ENCODE data around the gene FIGN.
A peak's percentile ranks its signal among the peaks of the same experiment; 100 is the strongest.

The FIGN gene

GRCh38 chr2:163735685-163736432 is at the start of gene FIGN:
Gene FIGN, minus strand, starts transcription at chr2:163736008. Its CDS starts 1,081 bp downstream, at chr2:163734927.
- peak within 1 kb of the TSS; percentile 49 for H3K4me3 Mint-ChIP-seq
- H3K27me3 Mint-ChIP-seq (ENCODE audit: low read depth), result peaks cover 42% of the 10 kb centered on the region
- H3K9me3 Mint-ChIP-seq, result no peaks in the 10 kb centered on the region
- H3K27ac Mint-ChIP-seq, result peak within 1 kb of the TSS; percentile 62
- H3K36me3 Mint-ChIP-seq (ENCODE audit: low read depth), result peaks cover 3% of the 10 kb centered on the region
- peaks cover 3% of the 10 kb centered on the region for H3K4me1 Mint-ChIP-seq (ENCODE audit: low read depth)

GRCh38 chr2:163785162-163785561 is 49.4 kb upstream of the FIGN start:
- Mint-ChIP-seq H3K4me1 (ENCODE audit: low read depth) (no peaks in the 10 kb centered on the region), H3K27me3 (ENCODE audit: low read depth) (no peaks in the 10 kb centered on the region), H3K27ac (no peak overlapping the region), H3K4me3 (no peak overlapping the region), H3K9me3 (peaks cover 10% of the 10 kb centered on the region), H3K36me3 (ENCODE audit: low read depth) (no peaks in the 10 kb centered on the region)

GRCh38 chr2:163779970-163780597 is 44.3 kb upstream of the FIGN start:
- Mint-ChIP-seq H3K4me1 (ENCODE audit: low read depth) (no peaks in the 10 kb centered on the region), H3K36me3 (ENCODE audit: low read depth) (no peaks in the 10 kb centered on the region), H3K27me3 (ENCODE audit: low read depth) (no peaks in the 10 kb centered on the region), H3K27ac (no peak overlapping the region), H3K4me3 (no peak overlapping the region), H3K9me3 (peaks cover 10% of the 10 kb centered on the region)

GRCh38 chr2:163778045-163778781 is 42.4 kb upstream of the FIGN start:
- H3K27me3 Mint-ChIP-seq (ENCODE audit: low read depth), result no peaks in the 10 kb centered on the region
- peaks cover 10% of the 10 kb centered on the region for H3K9me3 Mint-ChIP-seq
- no peaks in the 10 kb centered on the region for H3K4me1 Mint-ChIP-seq (ENCODE audit: low read depth)
- no peak overlapping the region for H3K27ac Mint-ChIP-seq
- no peaks in the 10 kb centered on the region for H3K36me3 Mint-ChIP-seq (ENCODE audit: low read depth)
- H3K4me3 Mint-ChIP-seq, result no peak overlapping the region

GRCh38 chr2:163775304-163775703 is 39.5 kb upstream of the FIGN start:
- no peak overlapping the region for H3K27ac Mint-ChIP-seq
- no peak overlapping the region for H3K4me3 Mint-ChIP-seq
- H3K27me3 Mint-ChIP-seq (ENCODE audit: low read depth), result no peaks in the 10 kb centered on the region
- H3K4me1 Mint-ChIP-seq (ENCODE audit: low read depth), result no peaks in the 10 kb centered on the region
- no peaks in the 10 kb centered on the region for H3K36me3 Mint-ChIP-seq (ENCODE audit: low read depth)
- H3K9me3 Mint-ChIP-seq, result peaks cover 10% of the 10 kb centered on the region

- Mint-ChIP-seq H3K9me3 (peaks cover 10% of the 10 kb centered on the region), H3K4me1 (ENCODE audit: low read depth) (no peaks in the 10 kb centered on the region), H3K27me3 (ENCODE audit: low read depth) (no peaks in the 10 kb centered on the region), H3K4me3 (no peak overlapping the region), H3K36me3 (ENCODE audit: low read depth) (no peaks in the 10 kb centered on the region), H3K27ac (no peak overlapping the region)
These were observed 39.1 kb upstream of the FIGN start for GRCh38 chr2:163774862-163775261.

- Mint-ChIP-seq H3K4me1 (ENCODE audit: low read depth) (no peaks in the 10 kb centered on the region), H3K36me3 (ENCODE audit: low read depth) (no peaks in the 10 kb centered on the region), H3K4me3 (no peak overlapping the region), H3K27me3 (ENCODE audit: low read depth) (no peaks in the 10 kb centered on the region), H3K27ac (no peak overlapping the region), H3K9me3 (peaks cover 9% of the 10 kb centered on the region)
These were observed 37.5 kb upstream of the FIGN start for GRCh38 chr2:163773276-163773675.

GRCh38 chr2:163771596-163771995 is 35.8 kb upstream of the FIGN start:
- Mint-ChIP-seq H3K27ac (no peak overlapping the region), H3K9me3 (no peaks in the 10 kb centered on the region), H3K27me3 (ENCODE audit: low read depth) (no peaks in the 10 kb centered on the region), H3K4me1 (ENCODE audit: low read depth) (no peaks in the 10 kb centered on the region), H3K36me3 (ENCODE audit: low read depth) (no peaks in the 10 kb centered on the region), H3K4me3 (no peak overlapping the region)

GRCh38 chr2:163768881-163769695 is 33.3 kb upstream of the FIGN start:
- no peak overlapping the region for H3K4me3 Mint-ChIP-seq
- H3K27me3 Mint-ChIP-seq (ENCODE audit: low read depth), result no peaks in the 10 kb centered on the region
- H3K9me3 Mint-ChIP-seq, result no peaks in the 10 kb centered on the region
- no peak overlapping the region for H3K27ac Mint-ChIP-seq
- H3K36me3 Mint-ChIP-seq (ENCODE audit: low read depth), result no peaks in the 10 kb centered on the region
- no peaks in the 10 kb centered on the region for H3K4me1 Mint-ChIP-seq (ENCODE audit: low read depth)

- H3K36me3 Mint-ChIP-seq (ENCODE audit: low read depth), result no peaks in the 10 kb centered on the region
- no peaks in the 10 kb centered on the region for H3K27me3 Mint-ChIP-seq (ENCODE audit: low read depth)
- no peak overlapping the region for H3K27ac Mint-ChIP-seq
- no peaks in the 10 kb centered on the region for H3K9me3 Mint-ChIP-seq
- H3K4me3 Mint-ChIP-seq, result no peak overlapping the region
- H3K4me1 Mint-ChIP-seq (ENCODE audit: low read depth), result no peaks in the 10 kb centered on the region
These were observed 31.3 kb upstream of the FIGN start for GRCh38 chr2:163767097-163767496.

GRCh38 chr2:163764566-163764965 is 28.8 kb upstream of the FIGN start:
- Mint-ChIP-seq H3K4me3 (no peak overlapping the region), H3K4me1 (ENCODE audit: low read depth) (no peaks in the 10 kb centered on the region), H3K9me3 (no peaks in the 10 kb centered on the region), H3K27me3 (ENCODE audit: low read depth) (no peaks in the 10 kb centered on the region), H3K36me3 (ENCODE audit: low read depth) (no peaks in the 10 kb centered on the region), H3K27ac (no peak overlapping the region)

- Mint-ChIP-seq H3K27ac (no peak overlapping the region), H3K27me3 (ENCODE audit: low read depth) (no peaks in the 10 kb centered on the region), H3K36me3 (ENCODE audit: low read depth) (no peaks in the 10 kb centered on the region), H3K4me3 (no peak overlapping the region), H3K9me3 (no peaks in the 10 kb centered on the region), H3K4me1 (ENCODE audit: low read depth) (no peaks in the 10 kb centered on the region)
These were observed 23.2 kb upstream of the FIGN start for GRCh38 chr2:163759013-163759412.

- Mint-ChIP-seq H3K27me3 (ENCODE audit: low read depth) (no peaks in the 10 kb centered on the region), H3K4me3 (no peak overlapping the region), H3K36me3 (ENCODE audit: low read depth) (no peaks in the 10 kb centered on the region), H3K27ac (no peak overlapping the region), H3K4me1 (ENCODE audit: low read depth) (no peaks in the 10 kb centered on the region), H3K9me3 (no peaks in the 10 kb centered on the region)
These were observed 22.0 kb upstream of the FIGN start for GRCh38 chr2:163757814-163758213.

- Mint-ChIP-seq H3K27me3 (ENCODE audit: low read depth) (no peaks in the 10 kb centered on the region), H3K27ac (no peak overlapping the region), H3K9me3 (no peaks in the 10 kb centered on the region), H3K4me3 (no peak overlapping the region), H3K4me1 (ENCODE audit: low read depth) (no peaks in the 10 kb centered on the region), H3K36me3 (ENCODE audit: low read depth) (no peaks in the 10 kb centered on the region)
These were observed 20.8 kb upstream of the FIGN start for GRCh38 chr2:163756588-163756987.

All from T-helper 1 cell treated with Interleukin-12 subunit alpha and Interleukin-12 subunit beta and Interleukin-4 antibody, amounts not matched to agents 30 μg/mL and 1 μg/mL, for 36 hours (primary cell).